GM12878 (cell line): ENCODE measurements around the gene PEF1. TPM values are rescaled to one million over a fixed set of nuclear protein-coding genes. Genes with fewer than 3 reads are reported as not detected.

Experiments
- ATAC-seq: fragments of 200-7000 bp; cut with Tn5 transposase; 3 replicates; pipeline ENCODE4 v1.9.1; 2020; ENCODE audit warnings: mild to moderate bottlenecking, moderate library complexity
- BruUV-seq: library from RNA; stranded (reverse); fragments of 400-500 nt; replicated peaks from 2 replicates; lab custom pipeline; 2021; lab: Mats Ljungman, UMichigan
- CTCF ChIA-PET: fragments of 300-600 bp; sonication (Branson Sonifier 250); formaldehyde crosslinking; extraction: SDS; loops from one replicate; lab custom pipeline; 2021; ENCODE audit warnings: inconsistent platforms; lab: Yijun Ruan, JAX
- POLR2A ChIA-PET: fragments of 350-600 bp; formaldehyde crosslinking; extraction: SDS; loops from one replicate; lab custom pipeline; 2021; ENCODE audit warnings: inconsistent platforms; lab: Charles Lee
- RAD21 ChIA-PET: fragments of 300-600 bp; sonication (Branson Sonifier 250); formaldehyde crosslinking; loops from one replicate; lab custom pipeline; 2023; ENCODE audit warnings: antibody characterized with exemption; ENCODE audit not compliant: unreplicated experiment; lab: Charles Lee
- SMC1A ChIA-PET: fragments of 300-600 bp; sonication (Branson Sonifier 250); formaldehyde crosslinking; loops from one replicate; lab custom pipeline; 2023; ENCODE audit not compliant: unreplicated experiment, uncharacterized antibody; lab: Charles Lee
- DNase-seq: peaks from one replicate; pipeline ENCODE4 v3.0.0-alpha.2; 2011; ENCODE audit warnings: low read depth, low spot score
- FAIRE-seq: peaks from 3 replicates; lab custom pipeline; 2011; peaks lifted over from hg19 to GRCh38; lab: Jason Lieb, UNC
- H2AFZ ChIP-seq: 2 replicates; pipeline ENCODE4 v1.6.0; 2011; ENCODE audit warnings: low read depth, low read length, control low read depth; ENCODE audit not compliant: control insufficient read depth
- H3K27ac ChIP-seq: 2 replicates; pipeline ENCODE4 v1.5.1; 2011; ENCODE audit warnings: control low read depth; ENCODE audit not compliant: control insufficient read depth, insufficient read depth
- H3K27me3 ChIP-seq, 2 experiments: replicated peaks in 1 of 2; 2 replicates each; pipeline versions ENCODE4 v1.6.0 to v1.6.1; 2011; ENCODE audit warnings: low read length in 1 of 2; ENCODE audit not compliant: control insufficient read depth in 2 of 2, insufficient read depth in 2 of 2
- H3K36me3 ChIP-seq, 2 experiments: 2 replicates each; pipeline ENCODE4 v1.5.1; 2011; ENCODE audit warnings: low read length in 1 of 2; ENCODE audit not compliant: control insufficient read depth in 2 of 2, insufficient read depth in 2 of 2
- H3K4me1 ChIP-seq: 2 replicates; pipeline ENCODE4 v1.6.1; 2011; ENCODE audit warnings: mild to moderate bottlenecking, low read length, moderate library complexity, mixed read lengths; ENCODE audit not compliant: control insufficient read depth, insufficient read depth
- H3K4me2 ChIP-seq: 2 replicates; pipeline ENCODE4 v1.6.0; 2011; ENCODE audit warnings: control low read depth; ENCODE audit not compliant: control insufficient read depth, insufficient read depth
- H3K4me3 ChIP-seq: fragments of 200-600 bp; sonication (generic); 2 replicates; pipeline ENCODE4 v1.5.1; 2016
- H3K79me2 ChIP-seq: 2 replicates; pipeline ENCODE4 v1.6.0; 2011; ENCODE audit warnings: low read length; ENCODE audit not compliant: control insufficient read depth, insufficient read depth
- H3K9ac ChIP-seq: 2 replicates; pipeline ENCODE4 v1.8.0; 2011; ENCODE audit warnings: low read length, control low read depth, mixed read lengths; ENCODE audit not compliant: control insufficient read depth, insufficient read depth
- H3K9me3 ChIP-seq: replicated peaks from 3 replicates; pipeline ENCODE4 v1.5.1; 2011; ENCODE audit warnings: mild to moderate bottlenecking, low read length; ENCODE audit not compliant: control insufficient read depth, insufficient read depth
- H4K20me1 ChIP-seq: 2 replicates; pipeline ENCODE4 v1.6.0; 2011; ENCODE audit not compliant: control insufficient read depth, insufficient read depth
- BMI1 ChIP-seq: fragments of 450-650 bp; IDR thresholded peaks from 2 replicates; pipeline ENCODE4 v1.6.1; 2016; ENCODE audit warnings: mild to moderate bottlenecking, moderate library complexity, borderline replicate concordance
- ETV6 ChIP-seq, 2 experiments: fragments of 450-650 bp in 1 of 2; IDR thresholded peaks in 1 of 2; conservative IDR thresholded peaks in 1 of 2; 2 replicates each; pipeline ENCODE4 v1.6.1; 2014; ENCODE audit warnings: antibody characterized with exemption in 1 of 2, borderline replicate concordance in 1 of 2, low read depth in 1 of 2, mild to moderate bottlenecking in 1 of 2, moderate library complexity in 1 of 2
- GABPA ChIP-seq: IDR thresholded peaks from 2 replicates; pipeline ENCODE4 v1.6.1; 2014; ENCODE audit warnings: antibody characterized with exemption, low read depth, mild to moderate bottlenecking, inconsistent platforms
- NFYB ChIP-seq: IDR thresholded peaks from 2 replicates; pipeline ENCODE4 v1.6.1; 2011; ENCODE audit warnings: low read depth, mild to moderate bottlenecking, low read length, improper control_type of control experiment, moderate library complexity; ENCODE audit not compliant: insufficient read depth
- SRF ChIP-seq, 2 experiments: IDR thresholded peaks; 2 replicates each; pipeline ENCODE4 v1.6.1; 2011; ENCODE audit warnings: low read depth in 2 of 2, low read length in 2 of 2, mild to moderate bottlenecking in 1 of 2, moderate library complexity in 1 of 2
- SUZ12 ChIP-seq: fragments of 200-600 bp; sonication (generic); IDR thresholded peaks from one replicate; pipeline ENCODE4 v1.6.1; 2018; ENCODE audit warnings: antibody characterized with exemption, mild to moderate bottlenecking; ENCODE audit not compliant: unreplicated experiment
- YY1 ChIP-seq: IDR thresholded peaks from 2 replicates; pipeline ENCODE4 v1.6.1; 2011; ENCODE audit warnings: low read depth, mild to moderate bottlenecking, low read length
- WGBS: methylation state at CpG from one replicate; pipeline ENCODE4 v1.1.6; 2016; ENCODE audit warnings: low lambda C conversion rate; ENCODE audit not compliant: insufficient replicate concordance, insufficient coverage; ENCODE audit errors: missing lambda C conversion rate; 5-methylcytosine and 5-hydroxymethylcytosine counted together
- in situ Hi-C: fragments of 300-500 bp; cut with MboI; formaldehyde crosslinking; loops from 9 replicates; pipeline ENCODE4 v1.14.3; 2018; ENCODE audit warnings: mixed read lengths
- intact Hi-C: fragments of 100-400 bp; cut with micrococcal nuclease; formaldehyde crosslinking; loops from one replicate; pipeline ENCODE4 v1.14.2; 2022; ENCODE audit not compliant: unreplicated experiment
- polyA plus RNA-seq, 11 experiments: library from polyadenylated mRNA; depleted of rRNA in 4 of 11; unstranded in 6 of 11; stranded (reverse) in 5 of 11; fragments of >200 nt; fragmentation: Nextera tagmentation in 4 of 11; fragmentation: Illumina TruSeq in 1 of 11; extraction: Ambion mirVana in 4 of 11; extraction: Trizol in 1 of 11; gene quantifications; 1 replicate in 1 of 11; 2 replicates in 10 of 11; pipeline versions ENCODE4 v1.2.1 to v1.2.3, GENCODE V29; 2011 to 2016; ENCODE audit warnings: inconsistent platforms in 2 of 11, missing spikeins in 2 of 11, low read depth in 1 of 11
- total RNA-seq, 4 experiments: library from RNA; depleted of rRNA in 3 of 4; stranded (reverse); fragments of >200 nt in 3 of 4; fragmentation: Illumina TruSeq in 1 of 4; extraction: Trizol in 1 of 4; gene quantifications; 2 replicates each; pipeline versions ENCODE4 v1.2.1 to v1.2.3, GENCODE V29; 2013 to 2021
- TF ChIP-seq, protein P1 (sequence below): fragments of 450-650 bp; IDR thresholded peaks from 2 replicates; pipeline ENCODE4 v1.6.1; 2017; ENCODE audit warnings: borderline replicate concordance
- TF ChIP-seq, protein P2 (sequence below): IDR thresholded peaks from 2 replicates; pipeline ENCODE4 v1.6.1; 2012; ENCODE audit warnings: low read depth, low read length, improper control_type of control experiment

PEF1 gene
- total and polyA plus RNA-seq, 10 of the 15 experiments (the other 5 are each of a cell fraction or from before 2014, with no cell fraction given): 27.1 to 107 (median 79.0) TPM

DNA sequence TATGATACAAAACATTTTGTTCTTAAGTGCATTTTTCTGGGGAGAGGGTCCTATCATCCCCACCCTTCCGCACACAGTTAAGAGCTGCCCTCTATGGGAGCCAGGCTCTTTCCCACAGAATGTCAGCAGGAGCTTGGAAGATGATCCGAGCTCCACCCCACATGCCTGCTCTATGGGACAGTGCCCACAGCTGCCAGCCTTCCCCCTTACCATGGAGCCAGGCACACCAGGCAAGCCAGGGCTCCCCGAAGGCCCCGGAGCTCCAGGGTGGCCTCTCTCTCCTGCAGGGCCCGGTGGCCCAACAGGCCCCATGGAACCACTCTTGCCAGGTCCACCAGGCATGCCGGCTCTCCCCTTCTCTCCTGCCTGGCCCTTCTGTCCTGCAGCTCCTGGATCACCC lies 10.4 kb upstream of the PEF1 start (continued):
- TF ChIP-seq, protein P1, sequence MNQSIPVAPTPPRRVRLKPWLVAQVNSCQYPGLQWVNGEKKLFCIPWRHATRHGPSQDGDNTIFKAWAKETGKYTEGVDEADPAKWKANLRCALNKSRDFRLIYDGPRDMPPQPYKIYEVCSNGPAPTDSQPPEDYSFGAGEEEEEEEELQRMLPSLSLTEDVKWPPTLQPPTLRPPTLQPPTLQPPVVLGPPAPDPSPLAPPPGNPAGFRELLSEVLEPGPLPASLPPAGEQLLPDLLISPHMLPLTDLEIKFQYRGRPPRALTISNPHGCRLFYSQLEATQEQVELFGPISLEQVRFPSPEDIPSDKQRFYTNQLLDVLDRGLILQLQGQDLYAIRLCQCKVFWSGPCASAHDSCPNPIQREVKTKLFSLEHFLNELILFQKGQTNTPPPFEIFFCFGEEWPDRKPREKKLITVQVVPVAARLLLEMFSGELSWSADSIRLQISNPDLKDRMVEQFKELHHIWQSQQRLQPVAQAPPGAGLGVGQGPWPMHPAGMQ: no peak
- no peak for TF ChIP-seq ETV6 (conservative IDR thresholded peaks at IDR 0.05 in 1 of 2, IDR thresholded peaks at IDR 0.05 in 1 of 2; ENCODE audit: borderline replicate concordance in 1 of 2, low read depth in 1 of 2)
- TF ChIP-seq YY1: no peak

DNA sequence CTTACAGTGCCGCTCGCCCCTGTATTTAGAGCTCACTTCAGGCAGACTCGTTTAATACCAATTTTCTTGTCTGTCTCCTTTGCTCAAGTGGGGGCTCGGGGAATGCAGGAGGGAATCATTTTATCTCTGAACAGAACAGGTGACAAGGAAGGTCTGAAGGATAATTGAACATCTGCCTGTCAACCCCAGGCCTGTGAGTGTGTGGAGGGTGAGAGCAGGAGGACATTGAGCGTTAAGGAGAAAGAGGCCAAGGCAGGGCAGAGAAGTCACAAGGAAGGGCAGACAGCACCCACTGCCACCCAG lies 9.7 kb upstream of the PEF1 start:
- no peaks in the 10 kb centered on the region for H3K9me3 ChIP-seq
- H3K4me3 ChIP-seq: no peak overlapping the region
- no peak overlapping the region for H3K27ac ChIP-seq
- H3K79me2 ChIP-seq: no peaks in the 10 kb centered on the region
- no TSS peak for BruUV-seq
- no peak for DNase-seq
- H3K27me3 ChIP-seq: no peaks in the 10 kb centered on the region; a peak in 1 of 4 replicates
- 34% methylated on average over 5 of the region's 5 CpGs for WGBS
- ChIA-PET CTCF (no interaction called here), RAD21 (no interaction called here), SMC1A (no interaction called here)
- intact Hi-C loops: no loop called here
- no peak overlapping the region for H3K4me2 ChIP-seq
- H2AFZ ChIP-seq: no peak overlapping the region
- H4K20me1 ChIP-seq: no peaks in the 10 kb centered on the region
- TF ChIP-seq SUZ12 (no peak), BMI1 (no peak), SRF (IDR thresholded peaks at IDR 0.05; ENCODE audit: low read depth in 2 of 2, low read length in 2 of 2) (no peak), NFYB (no peak), GABPA (no peak)
- TF ChIP-seq, protein P2, sequence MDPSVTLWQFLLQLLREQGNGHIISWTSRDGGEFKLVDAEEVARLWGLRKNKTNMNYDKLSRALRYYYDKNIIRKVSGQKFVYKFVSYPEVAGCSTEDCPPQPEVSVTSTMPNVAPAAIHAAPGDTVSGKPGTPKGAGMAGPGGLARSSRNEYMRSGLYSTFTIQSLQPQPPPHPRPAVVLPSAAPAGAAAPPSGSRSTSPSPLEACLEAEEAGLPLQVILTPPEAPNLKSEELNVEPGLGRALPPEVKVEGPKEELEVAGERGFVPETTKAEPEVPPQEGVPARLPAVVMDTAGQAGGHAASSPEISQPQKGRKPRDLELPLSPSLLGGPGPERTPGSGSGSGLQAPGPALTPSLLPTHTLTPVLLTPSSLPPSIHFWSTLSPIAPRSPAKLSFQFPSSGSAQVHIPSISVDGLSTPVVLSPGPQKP: no peak
- TF ChIP-seq, all 136 proteins: peak for 0
- POLR2A ChIA-PET: no interaction called here
- ATAC-seq: no peak
- no peaks in the 10 kb centered on the region for H3K36me3 ChIP-seq
- no peak overlapping the region for H3K9ac ChIP-seq
- in situ Hi-C loops: no loop called here
- no peaks in the 10 kb centered on the region for H3K4me1 ChIP-seq
- no peak for FAIRE-seq
